HepG2 (cell line): ENCODE data around the gene STK39. TPM values are rescaled to one million over a fixed set of nuclear protein-coding genes. Genes with fewer than 3 reads are reported as not detected.

Experiments used
- ATAC-seq: fragments of 200-7000 bp; cut with Tn5 transposase; 3 replicates; pipeline ENCODE4 v1.9.1; 2020; ENCODE audit warnings: mild to moderate bottlenecking, moderate library complexity
- BruUV-seq: library from RNA; stranded (reverse); fragments of 400-500 nt; replicated peaks from 2 replicates; lab custom pipeline; 2021; lab: Mats Ljungman, UMichigan
- CTCF ChIA-PET: fragments of 300-600 bp; formaldehyde crosslinking; extraction: SDS; loops from one replicate; lab custom pipeline; 2021; ENCODE audit warnings: low total read pairs, inconsistent platforms, low intra/inter-chr PET ratio; lab: Yijun Ruan, JAX
- POLR2A ChIA-PET: fragments of 350-600 bp; sonication (Branson Sonifier 250); formaldehyde crosslinking; loops from one replicate; lab custom pipeline; 2020; ENCODE audit warnings: antibody characterized with exemption, inconsistent platforms; lab: Yijun Ruan, JAX
- DNase-seq: peaks from one replicate; pipeline ENCODE4 v3.0.0-alpha.2; 2015; ENCODE audit warnings: low spot score
- FAIRE-seq: peaks from 3 replicates; lab custom pipeline; 2011; peaks lifted over from hg19 to GRCh38; lab: Jason Lieb, UNC
- H2AFZ ChIP-seq: one replicate; pipeline ENCODE4 v1.6.1; 2011; ENCODE audit warnings: low read length, inconsistent platforms
- H3K27ac ChIP-seq: fragments of 300-600 bp; 3 replicates; pipeline ENCODE4 v1.8.0; 2011; ENCODE audit warnings: mixed run types, mild to moderate bottlenecking, mixed read lengths, low read length, inconsistent platforms; ENCODE audit not compliant: insufficient read depth; ENCODE audit errors: extremely low read length
- H3K27me3 ChIP-seq, 2 experiments: fragments of 200-600 bp in 1 of 2; 2 replicates in 1 of 2; 3 replicates in 1 of 2; pipeline versions ENCODE4 v1.6.0 to v1.8.0; 2011; ENCODE audit warnings: low read length in 2 of 2, mild to moderate bottlenecking in 2 of 2, moderate library complexity in 2 of 2, inconsistent platforms in 1 of 2; ENCODE audit not compliant: insufficient read depth in 2 of 2, control insufficient read depth in 1 of 2
- H3K36me3 ChIP-seq, 2 experiments: fragments of 200-600 bp in 1 of 2; replicated peaks in 1 of 2; 2 replicates in 1 of 2; 3 replicates in 1 of 2; pipeline versions ENCODE4 v1.5.1 to v1.8.0; 2011; ENCODE audit warnings: low read length in 2 of 2, inconsistent platforms in 1 of 2; ENCODE audit not compliant: insufficient read depth in 2 of 2, control insufficient read depth in 1 of 2
- H3K4me1 ChIP-seq: 2 replicates; pipeline ENCODE4 v1.5.1; 2012; ENCODE audit warnings: low read length, inconsistent platforms; ENCODE audit not compliant: insufficient read depth
- H3K4me2 ChIP-seq: 2 replicates; pipeline ENCODE4 v1.6.0; 2011; ENCODE audit warnings: low read depth, low read length, inconsistent platforms
- H3K4me3 ChIP-seq, 3 experiments: fragments of 200-600 bp in 1 of 3; sonication (generic), shearing (Covaris generic) in 1 of 3; replicated peaks in 1 of 3; 2 replicates each; pipeline ENCODE4 v1.5.1; 2011 to 2016; ENCODE audit warnings: low read length in 3 of 3, inconsistent platforms in 2 of 3, low read depth in 2 of 3, mild to moderate bottlenecking in 2 of 3, control low read depth in 1 of 3, mixed read lengths in 1 of 3; ENCODE audit not compliant: insufficient read depth in 1 of 3
- H3K79me2 ChIP-seq: one replicate; pipeline ENCODE4 v1.6.1; 2011; ENCODE audit warnings: low read length, inconsistent platforms; ENCODE audit not compliant: insufficient read depth
- H3K9ac ChIP-seq: 2 replicates; pipeline ENCODE4 v1.6.0; 2011; ENCODE audit warnings: mild to moderate bottlenecking, low read depth, low read length, inconsistent platforms; ENCODE audit not compliant: insufficient read depth
- H3K9me3 ChIP-seq: 2 replicates; pipeline ENCODE4 v1.5.1; 2012; ENCODE audit warnings: mild to moderate bottlenecking, low read length
- H4K20me1 ChIP-seq: 2 replicates; pipeline ENCODE4 v1.6.0; 2011; ENCODE audit warnings: inconsistent platforms, mild to moderate bottlenecking, low read length, moderate library complexity; ENCODE audit not compliant: insufficient read depth
- CEBPB ChIP-seq: IDR thresholded peaks from 2 replicates; pipeline ENCODE4 v1.6.1; 2011; ENCODE audit warnings: low read depth, low read length, improper control_type of control experiment, borderline replicate concordance
- GMEB1 ChIP-seq: sonication (generic); formaldehyde crosslinking; IDR thresholded peaks from 2 replicates; pipeline ENCODE4 v1.5.1; 2020; ENCODE audit warnings: missing genetic modification reagents, mild to moderate bottlenecking, borderline replicate concordance
- HES4 ChIP-seq: sonication (generic); formaldehyde crosslinking; IDR thresholded peaks from 2 replicates; pipeline ENCODE4 v1.9.0; 2021; ENCODE audit warnings: mild to moderate bottlenecking, missing genetic modification reagents, borderline replicate concordance
- NFE2 ChIP-seq: sonication (generic); formaldehyde crosslinking; IDR thresholded peaks from 2 replicates; pipeline ENCODE4 v1.4.0; 2020; ENCODE audit warnings: missing genetic modification reagents
- NFIB ChIP-seq: sonication (generic); formaldehyde crosslinking; IDR thresholded peaks from 2 replicates; pipeline ENCODE4 v1.9.0; 2021; ENCODE audit warnings: missing genetic modification reagents, mild to moderate bottlenecking, borderline replicate concordance
- NFYC ChIP-seq: IDR thresholded peaks from 2 replicates; pipeline ENCODE4 v1.6.1; 2016; ENCODE audit warnings: missing genetic modification reagents, missing compliant biosample characterization
- ONECUT2 ChIP-seq: sonication (generic); formaldehyde crosslinking; IDR thresholded peaks from 2 replicates; pipeline ENCODE4 v1.4.0; 2020; ENCODE audit warnings: missing genetic modification reagents
- SAFB2 ChIP-seq: sonication (generic); formaldehyde crosslinking; IDR thresholded peaks from 2 replicates; pipeline ENCODE4 v1.5.1; 2020; ENCODE audit warnings: missing genetic modification reagents, low read depth, mild to moderate bottlenecking, borderline replicate concordance
- SP140L ChIP-seq: sonication (generic); formaldehyde crosslinking; IDR thresholded peaks from 2 replicates; pipeline ENCODE4 v1.4.0; 2020; ENCODE audit warnings: missing genetic modification reagents, borderline replicate concordance
- TCF12 ChIP-seq, 2 experiments: fragments of 450-650 bp in 1 of 2; sonication (generic) in 1 of 2; formaldehyde crosslinking in 1 of 2; IDR thresholded peaks; 2 replicates each; pipeline versions ENCODE4 v1.6.1 to v1.8.0; 2017 to 2022; ENCODE audit warnings: antibody characterized with exemption in 1 of 2, mild to moderate bottlenecking in 1 of 2, missing genetic modification reagents in 1 of 2, moderate library complexity in 1 of 2
- ZC3H13 ChIP-seq: sonication (generic); formaldehyde crosslinking; IDR thresholded peaks from 2 replicates; pipeline ENCODE4 v1.8.1; 2023; ENCODE audit warnings: mild to moderate bottlenecking, missing genetic modification reagents, moderate library complexity
- ZNF142 ChIP-seq: sonication (generic); formaldehyde crosslinking; IDR thresholded peaks from 2 replicates; pipeline ENCODE4 v1.4.0; 2020; ENCODE audit warnings: missing genetic modification reagents
- ZNF550 ChIP-seq: sonication (generic); formaldehyde crosslinking; IDR thresholded peaks from 2 replicates; pipeline ENCODE4 v1.4.0; 2020; ENCODE audit warnings: mild to moderate bottlenecking, missing genetic modification reagents, borderline replicate concordance
- ZNF678 ChIP-seq: sonication (generic); formaldehyde crosslinking; IDR thresholded peaks from 2 replicates; pipeline ENCODE4 v1.4.0; 2020; ENCODE audit warnings: mild to moderate bottlenecking, missing genetic modification reagents
- ZSCAN21 ChIP-seq: sonication (generic); formaldehyde crosslinking; IDR thresholded peaks from 2 replicates; pipeline ENCODE4 v1.8.0; 2022; ENCODE audit warnings: mild to moderate bottlenecking, missing genetic modification reagents, moderate library complexity, borderline replicate concordance
- WGBS: methylation state at CpG from one replicate; pipeline ENCODE4 v1.1.6; 2017; ENCODE audit warnings: low lambda C conversion rate; 5-methylcytosine and 5-hydroxymethylcytosine counted together
- in situ Hi-C: cut with HindIII; loops from 2 replicates; pipeline ENCODE4 v1.10.0; 2017; ENCODE audit warnings: low pct_unique_long_range_greater_than_20kb; ENCODE audit not compliant: extremely low pct_ligation_motif_present
- intact Hi-C: fragments of 100-400 bp; cut with micrococcal nuclease; formaldehyde crosslinking; loops from one replicate; pipeline ENCODE4 v1.10.0; 2022; ENCODE audit not compliant: unreplicated experiment
- polyA plus RNA-seq, 8 experiments: library from polyadenylated mRNA; depleted of rRNA in 3 of 8; stranded (reverse) in 7 of 8; unstranded in 1 of 8; fragments of >200 nt; fragmentation: Illumina TruSeq in 4 of 8; extraction: Trizol in 4 of 8; gene quantifications; 2 replicates each; pipeline versions ENCODE4 v1.2.1 to v1.2.3, GENCODE V29; 2011 to 2016; ENCODE audit warnings: low read depth in 4 of 8, missing spikeins in 1 of 8, mixed read lengths in 1 of 8; ENCODE audit not compliant: insufficient read depth in 1 of 8
- total RNA-seq, 5 experiments: library from RNA; depleted of rRNA; stranded (reverse); fragments of >200 nt; fragmentation: Illumina TruSeq; extraction: Trizol; gene quantifications; 2 replicates each; pipeline ENCODE4 v1.2.3, GENCODE V29; 2016; ENCODE audit warnings: low read depth in 1 of 5
- TF ChIP-seq, protein P1 (sequence below): sonication (generic); formaldehyde crosslinking; IDR thresholded peaks from 2 replicates; pipeline ENCODE4 v1.8.0; 2022; ENCODE audit warnings: mild to moderate bottlenecking, missing genetic modification reagents; ENCODE audit not compliant: insufficient replicate concordance

The STK39 gene
- total and polyA plus RNA-seq, 2 of the 13 experiments (the other 11 are each of a cell fraction or from before 2014, with no cell fraction given): 27.3 to 38.4 TPM

DNA sequence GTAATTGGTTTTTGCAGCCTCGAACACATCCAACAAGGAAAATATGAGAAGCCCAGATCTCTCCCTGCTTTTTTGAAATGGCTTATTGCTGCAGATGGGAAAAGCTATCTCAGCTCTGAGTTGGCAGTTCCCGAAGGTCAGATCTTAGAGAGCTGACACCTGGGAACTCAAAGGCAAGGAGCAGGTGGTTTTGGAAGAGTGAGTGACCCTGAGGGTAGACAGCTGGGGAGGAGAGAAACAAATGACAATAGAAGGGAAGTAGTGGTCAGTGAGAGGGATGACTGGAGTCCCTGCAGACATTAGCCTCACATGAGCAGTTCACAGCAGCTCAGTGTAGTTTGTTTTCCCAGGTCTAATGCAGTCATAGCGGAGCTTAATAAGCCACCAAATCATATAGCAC lies 317.9 kb downstream of the STK39 start:
- H3K4me1 ChIP-seq: no peaks in the 10 kb centered on the region
- in situ Hi-C loops: no loop called here
- CTCF ChIA-PET: no interaction called here
- TF ChIP-seq CEBPB (no peak), SAFB2 (no peak), ZC3H13 (no peak), ZNF142 (CRISPR knock-in tag) (no peak), ONECUT2 (CRISPR knock-in tag) (no peak), ZNF678 (no peak), ZSCAN21 (CRISPR knock-in tag) (no peak), NFIB (no peak), SP140L (CRISPR knock-in tag) (no peak), NFYC (CRISPR knock-in tag) (no peak), ZNF550 (CRISPR knock-in tag) (no peak), HES4 (CRISPR knock-in tag) (no peak), TCF12 (IDR thresholded peaks at IDR 0.05) (no peak), TCF12 (CRISPR knock-in tag; IDR thresholded peaks at IDR 0.05) (no peak), NFE2 (CRISPR knock-in tag) (no peak), GMEB1 (no peak)
- TF ChIP-seq, protein P1, sequence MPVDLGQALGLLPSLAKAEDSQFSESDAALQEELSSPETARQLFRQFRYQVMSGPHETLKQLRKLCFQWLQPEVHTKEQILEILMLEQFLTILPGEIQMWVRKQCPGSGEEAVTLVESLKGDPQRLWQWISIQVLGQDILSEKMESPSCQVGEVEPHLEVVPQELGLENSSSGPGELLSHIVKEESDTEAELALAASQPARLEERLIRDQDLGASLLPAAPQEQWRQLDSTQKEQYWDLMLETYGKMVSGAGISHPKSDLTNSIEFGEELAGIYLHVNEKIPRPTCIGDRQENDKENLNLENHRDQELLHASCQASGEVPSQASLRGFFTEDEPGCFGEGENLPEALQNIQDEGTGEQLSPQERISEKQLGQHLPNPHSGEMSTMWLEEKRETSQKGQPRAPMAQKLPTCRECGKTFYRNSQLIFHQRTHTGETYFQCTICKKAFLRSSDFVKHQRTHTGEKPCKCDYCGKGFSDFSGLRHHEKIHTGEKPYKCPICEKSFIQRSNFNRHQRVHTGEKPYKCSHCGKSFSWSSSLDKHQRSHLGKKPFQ: no peak

More for the DNA sequence above, 317.9 kb downstream of the STK39 start:
- no peak for DNase-seq
- H3K79me2 ChIP-seq: no peaks in the 10 kb centered on the region
- no peak overlapping the region for H3K4me2 ChIP-seq
- no peaks in the 10 kb centered on the region for H3K9me3 ChIP-seq
- no peaks in the 10 kb centered on the region for H4K20me1 ChIP-seq
- WGBS: 25% methylated on average over 3 of the region's 3 CpGs
- ATAC-seq: no peak
- no peaks in the 10 kb centered on the region for H3K36me3 ChIP-seq
- no peak for FAIRE-seq
- H3K9ac ChIP-seq: no peak overlapping the region
- H3K27me3 ChIP-seq: peaks cover 0 to 8% of the 10 kb centered on the region in 2 experiments; a peak in 3 of 5 replicates
- BruUV-seq: no TSS peak
- no peak overlapping the region for H3K27ac ChIP-seq
- intact Hi-C loops: no loop called here
- POLR2A ChIA-PET: no interaction called here
- no peak overlapping the region for H3K4me3 ChIP-seq
- H2AFZ ChIP-seq: no peak overlapping the region
